Measurements from ENCODE around the gene MUSK. TPM values are rescaled to one million over a fixed set of nuclear protein-coding genes. Genes with fewer than 3 reads are reported as not detected.

MUSK gene
- total and polyA plus RNA-seq, 2 of the 8 experiments (the other 6 are each of a cell fraction or from before 2014, with no cell fraction given): not detected

DNA sequence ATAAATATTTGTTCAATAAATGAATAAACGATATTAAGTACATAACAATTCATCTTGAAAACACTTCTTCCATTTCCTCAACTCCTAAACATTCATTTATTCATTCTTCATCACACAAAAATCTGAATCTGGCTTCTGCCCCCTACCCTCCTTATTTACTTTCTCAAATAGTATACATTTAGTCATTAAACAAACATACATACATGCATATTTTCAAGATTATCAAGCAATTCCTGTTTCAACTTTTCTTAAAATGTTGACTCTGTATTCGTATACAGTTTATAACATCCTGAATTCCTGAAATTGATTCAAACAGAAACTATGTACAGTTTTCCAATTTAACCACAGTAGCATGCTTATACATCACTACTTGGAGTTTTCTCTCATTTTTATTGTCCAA lies 129.0 kb downstream of the MUSK start:
- H3K36me3 ChIP-seq (ENCODE audit: control insufficient read depth in 2 of 4, insufficient read depth in 4 of 4, low read length in 3 of 4): no peaks in the 10 kb centered on the region
- no peak overlapping the region for H2AK5ac ChIP-seq (ENCODE audit: low read depth, low read length)
- H4K8ac ChIP-seq (ENCODE audit: extremely low read depth, insufficient read depth, low read length): no peak overlapping the region
- no peak overlapping the region for H2BK5ac ChIP-seq (ENCODE audit: low read depth, low read length)
- no peak overlapping the region for H2BK12ac ChIP-seq (ENCODE audit: low read depth, low read length)
- H3K79me1 ChIP-seq (ENCODE audit: low read depth, low read length): no peaks in the 10 kb centered on the region
- H3K56ac ChIP-seq (replicated peaks; ENCODE audit: insufficient read length, low read depth, low read length): no peak overlapping the region
- FAIRE-seq: no peak
- no peak overlapping the region for H3K23ac ChIP-seq (ENCODE audit: insufficient read length)
- no peak overlapping the region for H3K4ac ChIP-seq (replicated peaks; ENCODE audit: insufficient read length, low read depth, low read length)
- no peak overlapping the region for H2AFZ ChIP-seq (ENCODE audit: low read length)
- H3K14ac ChIP-seq (ENCODE audit: insufficient read length): no peak overlapping the region
- H2BK20ac ChIP-seq (ENCODE audit: low read length): no peak overlapping the region
- no peaks in the 10 kb centered on the region for H3K79me2 ChIP-seq (ENCODE audit: control insufficient read depth in 1 of 2, insufficient read depth in 2 of 2, low read length in 2 of 2)
- no peak overlapping the region for H2BK15ac ChIP-seq (ENCODE audit: low read length)
- no peak overlapping the region for H2BK120ac ChIP-seq (replicated peaks; ENCODE audit: low read depth, low read length)
- H3K9me3 ChIP-seq (ENCODE audit: insufficient read depth in 2 of 2, low read depth in 1 of 2, low read length in 1 of 2): no peaks in the 10 kb centered on the region
- POLR2A ChIA-PET (ENCODE audit: partially characterized antibody): no interaction called here
- H4K20me1 ChIP-seq (replicated peaks in 1 of 2; ENCODE audit: control insufficient read depth in 1 of 2, insufficient read depth in 2 of 2, low read length in 2 of 2): no peaks in the 10 kb centered on the region
- H3K4me1 ChIP-seq (replicated peaks in 1 of 4; ENCODE audit: control insufficient read depth in 3 of 4, insufficient read depth in 4 of 4, low read length in 3 of 4): no peaks in the 10 kb centered on the region
- 67% methylated on average over 2 of the region's 2 CpGs; no CpG with 5 or more reads in 1 of the 2 experiments for WGBS, 2 experiments (ENCODE audit: extremely low coverage in 1 of 2, insufficient coverage in 1 of 2, insufficient read length in 1 of 2, insufficient replicate concordance in 2 of 2, low coverage in 1 of 2, low lambda C conversion rate in 2 of 2, missing lambda C conversion rate in 1 of 2)
- H4K5ac ChIP-seq (ENCODE audit: insufficient read length, low read depth, low read length): no peak overlapping the region
- CTCF ChIA-PET (ENCODE audit: partially characterized antibody): no interaction called here
- H3K9ac ChIP-seq (replicated peaks in 1 of 4; ENCODE audit: extremely low read depth in 1 of 4, low read depth in 3 of 4, low read length in 3 of 4): no peak overlapping the region
- no peak overlapping the region for H3K4me2 ChIP-seq (ENCODE audit: insufficient read depth in 1 of 2, low read depth in 2 of 2, low read length in 2 of 2)
- H3K4me3 ChIP-seq (ENCODE audit: extremely low read depth in 1 of 4, insufficient read depth in 2 of 4, low read depth in 3 of 4, low read length in 4 of 4): no peak overlapping the region
- no peak for DNase-seq (ENCODE audit: low read depth in 1 of 2, low spot score in 2 of 2)
- no peaks in the 10 kb centered on the region for H3K23me2 ChIP-seq (ENCODE audit: low read depth, low read length)
- no peak overlapping the region for H3K18ac ChIP-seq (ENCODE audit: extremely low read depth, low read length)
- H3K27ac ChIP-seq (ENCODE audit: low read depth, low read length): no peak overlapping the region
- no peak overlapping the region for H4K91ac ChIP-seq (replicated peaks; ENCODE audit: insufficient read length, low read length)
- no peaks in the 10 kb centered on the region for H3K27me3 ChIP-seq (replicated peaks in 1 of 4; ENCODE audit: control insufficient read depth in 3 of 4, extremely low read depth in 1 of 4, insufficient read depth in 3 of 4, low read length in 3 of 4)
- TF ChIP-seq RAD21 (IDR thresholded peaks at IDR 0.05 in 1 of 2, conservative IDR thresholded peaks at IDR 0.05 in 1 of 2; ENCODE audit: low read depth in 2 of 2, low read length in 2 of 2) (no peak), TBP (IDR thresholded peaks at IDR 0.05; ENCODE audit: low read depth, low read length) (no peak), RBBP5 (IDR thresholded peaks at IDR 0.05; ENCODE audit: borderline replicate concordance, low read depth, low read length) (no peak), BRCA1 (IDR thresholded peaks at IDR 0.05; ENCODE audit: low read depth, low read length) (no peak), YY1 (IDR thresholded peaks at IDR 0.05; ENCODE audit: low read depth, low read length) (no peak), CBX5 (IDR thresholded peaks at IDR 0.05; ENCODE audit: low read depth, low read length) (no peak), NRF1 (IDR thresholded peaks at IDR 0.05; ENCODE audit: low read depth, low read length) (no peak), CHD1 (IDR thresholded peaks at IDR 0.05; ENCODE audit: low read depth, low read length) (no peak), ASH2L (IDR thresholded peaks at IDR 0.05; ENCODE audit: low read length) (no peak), PHF8 (conservative IDR thresholded peaks at IDR 0.05; ENCODE audit: low read depth, low read length) (no peak), BCL11A (IDR thresholded peaks at IDR 0.05; ENCODE audit: low read depth in 2 of 2, low read length in 2 of 2) (no peak), SRF (IDR thresholded peaks at IDR 0.05; ENCODE audit: low read depth, low read length) (no peak)
- TF ChIP-seq, protein P1, sequence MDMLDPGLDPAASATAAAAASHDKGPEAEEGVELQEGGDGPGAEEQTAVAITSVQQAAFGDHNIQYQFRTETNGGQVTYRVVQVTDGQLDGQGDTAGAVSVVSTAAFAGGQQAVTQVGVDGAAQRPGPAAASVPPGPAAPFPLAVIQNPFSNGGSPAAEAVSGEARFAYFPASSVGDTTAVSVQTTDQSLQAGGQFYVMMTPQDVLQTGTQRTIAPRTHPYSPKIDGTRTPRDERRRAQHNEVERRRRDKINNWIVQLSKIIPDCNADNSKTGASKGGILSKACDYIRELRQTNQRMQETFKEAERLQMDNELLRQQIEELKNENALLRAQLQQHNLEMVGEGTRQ (IDR thresholded peaks at IDR 0.05; ENCODE audit: low read length): no peak
- TF ChIP-seq, protein P2, sequence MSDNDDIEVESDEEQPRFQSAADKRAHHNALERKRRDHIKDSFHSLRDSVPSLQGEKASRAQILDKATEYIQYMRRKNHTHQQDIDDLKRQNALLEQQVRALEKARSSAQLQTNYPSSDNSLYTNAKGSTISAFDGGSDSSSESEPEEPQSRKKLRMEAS (IDR thresholded peaks at IDR 0.05): no peak
